Neuronal stem cell (in vitro differentiated cells): ENCODE measurements around the gene SIL1.

Experiments
- DNase-seq: peaks from one replicate; pipeline ENCODE4 v3.0.0-alpha.2; 2013; ENCODE audit warnings: low spot score
- H2AFZ ChIP-seq: one replicate; pipeline ENCODE4 v1.6.1; 2013; ENCODE audit warnings: mild to moderate bottlenecking, low read length, inconsistent platforms
- H2AK5ac ChIP-seq: 2 replicates; pipeline ENCODE4 v1.6.1; 2013; ENCODE audit warnings: low read depth, mild to moderate bottlenecking, inconsistent platforms, low read length, moderate library complexity, mixed read lengths
- H2BK120ac ChIP-seq: 2 replicates; pipeline ENCODE4 v1.6.1; 2013; ENCODE audit warnings: low read depth, mild to moderate bottlenecking, inconsistent platforms, low read length, moderate library complexity, mixed read lengths
- H2BK12ac ChIP-seq: one replicate; pipeline ENCODE4 v1.6.1; 2013; ENCODE audit warnings: low read length, inconsistent platforms
- H2BK15ac ChIP-seq: 2 replicates; pipeline ENCODE4 v1.6.1; 2013; ENCODE audit warnings: mild to moderate bottlenecking, low read length, inconsistent platforms, mixed read lengths
- H2BK5ac ChIP-seq: one replicate; pipeline ENCODE4 v1.6.1; 2013; ENCODE audit warnings: inconsistent platforms, mild to moderate bottlenecking, low read length, moderate library complexity
- H3K14ac ChIP-seq: one replicate; pipeline ENCODE4 v1.6.1; 2013; ENCODE audit warnings: low read length, inconsistent platforms
- H3K18ac ChIP-seq: 2 replicates; pipeline ENCODE4 v1.6.1; 2013; ENCODE audit warnings: low read length, inconsistent platforms
- H3K23ac ChIP-seq: 2 replicates; pipeline ENCODE4 v1.6.1; 2013; ENCODE audit warnings: low read depth, mild to moderate bottlenecking, mixed read lengths, low read length, inconsistent platforms; ENCODE audit not compliant: poor library complexity
- H3K27ac ChIP-seq: replicated peaks from 3 replicates; pipeline ENCODE4 v1.5.1; 2013; ENCODE audit warnings: low read length, inconsistent platforms
- H3K27me3 ChIP-seq, 3 experiments: 2 replicates each; pipeline ENCODE4 v1.6.1; 2013; ENCODE audit warnings: low read length in 3 of 3, mild to moderate bottlenecking in 2 of 3, inconsistent platforms in 1 of 3, low read depth in 1 of 3, mixed read lengths in 1 of 3, moderate library complexity in 1 of 3; ENCODE audit not compliant: control insufficient read depth in 3 of 3, insufficient read depth in 3 of 3
- H3K36me3 ChIP-seq, 2 donors: replicated peaks in 1 of 2; 2 replicates each; pipeline ENCODE4 v1.6.1; 2013; ENCODE audit warnings: low read length in 2 of 2; ENCODE audit not compliant: control insufficient read depth in 2 of 2, insufficient read depth in 2 of 2
- H3K4ac ChIP-seq: 2 replicates; pipeline ENCODE4 v1.6.1; 2013; ENCODE audit warnings: inconsistent platforms, mild to moderate bottlenecking, low read length, moderate library complexity
- H3K4me1 ChIP-seq, 2 donors: 1 replicate in 1 of 2; 2 replicates in 1 of 2; pipeline ENCODE4 v1.6.1; 2013; ENCODE audit warnings: low read length in 2 of 2, low read depth in 1 of 2; ENCODE audit not compliant: control insufficient read depth in 2 of 2, insufficient read depth in 1 of 2
- H3K4me2 ChIP-seq: one replicate; pipeline ENCODE4 v1.6.1; 2013; ENCODE audit warnings: mild to moderate bottlenecking, low read length, inconsistent platforms; ENCODE audit not compliant: insufficient read depth, poor library complexity, severe bottlenecking
- H3K4me3 ChIP-seq, 2 donors: 2 replicates each; pipeline ENCODE4 v1.5.1; 2013; ENCODE audit warnings: low read length in 2 of 2, mild to moderate bottlenecking in 2 of 2, inconsistent platforms in 1 of 2, moderate library complexity in 1 of 2
- H3K79me1 ChIP-seq: one replicate; pipeline ENCODE4 v1.6.1; 2013; ENCODE audit warnings: low read depth, mild to moderate bottlenecking, inconsistent platforms, low read length, moderate library complexity
- H3K9ac ChIP-seq: one replicate; pipeline ENCODE4 v1.6.1; 2013; ENCODE audit warnings: mild to moderate bottlenecking, low read depth, low read length, inconsistent platforms; ENCODE audit not compliant: poor library complexity
- H3K9me3 ChIP-seq, 2 donors: replicated peaks in 1 of 2; 2 replicates each; pipeline versions ENCODE3 to v1.6.1; 2013; ENCODE audit warnings: low read length in 2 of 2, mild to moderate bottlenecking in 2 of 2, inconsistent platforms in 1 of 2, low read depth in 1 of 2, mixed read lengths in 1 of 2, moderate library complexity in 1 of 2; ENCODE audit not compliant: control insufficient read depth in 2 of 2, insufficient read depth in 1 of 2
- H4K8ac ChIP-seq: one replicate; pipeline ENCODE4 v1.6.1; 2013; ENCODE audit warnings: low read depth, mild to moderate bottlenecking, inconsistent platforms, low read length, moderate library complexity
- H4K91ac ChIP-seq: one replicate; pipeline ENCODE4 v1.6.1; 2013; ENCODE audit warnings: low read length, low read depth, mild to moderate bottlenecking, inconsistent platforms; ENCODE audit not compliant: poor library complexity
- WGBS, 2 donors: extraction: QIAGEN DNeasy Blood & Tissue Kit; methylation state at CpG; one replicate each; pipeline ENCODE4 v1.1.7; 2013; ENCODE audit warnings: missing lambda C conversion rate in 2 of 2, mixed read lengths in 1 of 2; ENCODE audit not compliant: insufficient read length in 2 of 2, insufficient replicate concordance in 1 of 2; ENCODE audit errors: extremely low coverage in 2 of 2; 5-methylcytosine and 5-hydroxymethylcytosine counted together

The SIL1 gene

GRCh38 chr5:139103762-139104161, 94.4 kb downstream of the SIL1 start:
- no peak overlapping the region for H3K4ac ChIP-seq
- no peak overlapping the region for H4K8ac ChIP-seq
- no peak overlapping the region for H2BK5ac ChIP-seq
- no peaks in the 10 kb centered on the region for H3K36me3 ChIP-seq
- H3K27me3 ChIP-seq, result no peaks in the 10 kb centered on the region
- H3K9ac ChIP-seq, result no peak overlapping the region
- no peak overlapping the region for H2BK15ac ChIP-seq
- peaks cover 10 to 33% of the 10 kb centered on the region in 2 donors for H3K4me1 ChIP-seq
- no peaks in the 10 kb centered on the region for H3K9me3 ChIP-seq
- H3K4me2 ChIP-seq, result no peak overlapping the region
- H2AK5ac ChIP-seq, result no peak overlapping the region
- H3K18ac ChIP-seq, result no peak overlapping the region
- no peak for DNase-seq
- no peak overlapping the region for H3K23ac ChIP-seq
- no peaks in the 10 kb centered on the region for H3K79me1 ChIP-seq
- H4K91ac ChIP-seq, result no peak overlapping the region
- H3K14ac ChIP-seq, result no peak overlapping the region
- no peak overlapping the region for H2BK12ac ChIP-seq
- H3K4me3 ChIP-seq, result no peak overlapping the region
- no peak overlapping the region for H2BK120ac ChIP-seq
- no peak overlapping the region for H2AFZ ChIP-seq
- H3K27ac ChIP-seq, result no peak overlapping the region

- peaks cover 6 to 20% of the 10 kb centered on the region in 2 donors for H3K4me1 ChIP-seq
- no peak overlapping the region for H2BK5ac ChIP-seq
- H4K8ac ChIP-seq, result no peak overlapping the region
- no peak for DNase-seq
- no peak overlapping the region for H3K14ac ChIP-seq
- H3K9ac ChIP-seq, result no peak overlapping the region
- no peaks in the 10 kb centered on the region for H3K79me1 ChIP-seq
- no peak overlapping the region for H2AFZ ChIP-seq
- no peaks in the 10 kb centered on the region for H3K9me3 ChIP-seq
- no peak overlapping the region for H3K4ac ChIP-seq
- H4K91ac ChIP-seq, result no peak overlapping the region
- no peak overlapping the region for H3K27ac ChIP-seq
- H3K36me3 ChIP-seq, result no peaks in the 10 kb centered on the region
- H3K4me3 ChIP-seq, result no peak overlapping the region
- H3K23ac ChIP-seq, result no peak overlapping the region
- H3K18ac ChIP-seq, result no peak overlapping the region
- no peak overlapping the region for H2BK15ac ChIP-seq
- no peak overlapping the region for H2AK5ac ChIP-seq
- H3K27me3 ChIP-seq, result no peaks in the 10 kb centered on the region
- H2BK120ac ChIP-seq, result no peak overlapping the region
- H3K4me2 ChIP-seq, result no peak overlapping the region
- no peak overlapping the region for H2BK12ac ChIP-seq
- no CpG with 5 or more reads among the region's 3 CpGs for WGBS, 2 donors
Observed at GRCh38 chr5:139100825-139101224, 97.3 kb downstream of the SIL1 start.

- Histone ChIP-seq H2BK15ac (no peak overlapping the region), H3K9me3 (no peaks in the 10 kb centered on the region), H2AFZ (no peak overlapping the region), H3K4me2 (no peak overlapping the region), H4K91ac (no peak overlapping the region), H4K8ac (no peak overlapping the region), H2BK12ac (no peak overlapping the region), H3K4me1 (peaks cover 0 to 27% of the 10 kb centered on the region in 2 donors), H3K4me3 (no peak overlapping the region), H3K79me1 (no peaks in the 10 kb centered on the region), H3K18ac (no peak overlapping the region), H3K36me3 (no peaks in the 10 kb centered on the region), H3K27me3 (no peaks in the 10 kb centered on the region), H2AK5ac (no peak overlapping the region), H3K9ac (no peak overlapping the region), H3K4ac (no peak overlapping the region), H3K14ac (no peak overlapping the region), H2BK120ac (no peak overlapping the region), H3K23ac (no peak overlapping the region), H3K27ac (no peak overlapping the region), H2BK5ac (no peak overlapping the region)
- no CpG with 5 or more reads among the region's 1 CpG for WGBS, 2 donors
- no peak for DNase-seq
Observed at GRCh38 chr5:139094154-139095131, 103.7 kb downstream of the SIL1 start.

DNA sequence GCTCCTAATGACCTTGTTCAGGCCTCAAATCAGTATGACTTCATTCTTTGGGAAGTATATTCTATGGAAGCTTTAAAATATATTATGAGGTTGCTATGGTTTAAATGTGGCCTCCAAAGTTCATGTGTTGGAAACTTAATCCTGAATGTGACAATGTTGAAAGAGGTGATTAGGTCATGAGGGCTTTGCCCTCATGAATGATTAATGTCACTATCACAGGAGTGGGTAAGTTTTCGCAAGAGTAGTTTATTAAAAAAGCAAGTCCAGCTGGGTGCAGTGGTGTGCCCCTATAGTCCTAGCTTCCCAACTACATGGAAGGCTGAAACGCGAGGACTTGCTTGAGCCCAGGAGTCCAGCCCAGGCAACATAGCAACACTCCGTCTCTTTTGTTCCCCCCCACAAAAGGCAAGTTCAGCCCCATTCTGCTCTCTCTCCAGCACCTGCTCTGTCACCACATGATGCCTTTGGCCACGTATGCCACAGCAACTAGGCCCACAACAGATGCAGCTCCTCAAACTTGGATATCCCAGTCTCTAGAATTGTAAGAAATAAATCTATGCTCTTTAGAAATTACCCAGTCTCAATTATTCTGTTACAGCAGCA, 105.3 kb downstream of the SIL1 start:
- Histone ChIP-seq H3K4me3 (no peak overlapping the region), H3K79me1 (no peaks in the 10 kb centered on the region), H2BK15ac (no peak overlapping the region), H4K91ac (no peak overlapping the region), H2AK5ac (no peak overlapping the region), H2BK120ac (no peak overlapping the region), H3K9me3 (no peaks in the 10 kb centered on the region), H3K9ac (no peak overlapping the region), H2BK5ac (no peak overlapping the region), H3K4me1 (peaks cover 0 to 37% of the 10 kb centered on the region in 2 donors), H3K4me2 (no peak overlapping the region), H2BK12ac (no peak overlapping the region), H4K8ac (no peak overlapping the region), H2AFZ (no peak overlapping the region), H3K23ac (no peak overlapping the region), H3K27ac (no peak overlapping the region), H3K14ac (no peak overlapping the region), H3K18ac (no peak overlapping the region), H3K27me3 (no peaks in the 10 kb centered on the region), H3K36me3 (no peaks in the 10 kb centered on the region), H3K4ac (no peak overlapping the region)
- no peak for DNase-seq
- no CpG with 5 or more reads among the region's 5 CpGs for WGBS, 2 donors
